H9 (cell line): ENCODE results near the gene CCDC102B. TPM values are rescaled to one million over a fixed set of nuclear protein-coding genes. Genes with fewer than 3 reads are reported as not detected.

Source experiments
- DNase-seq: peaks from one replicate; pipeline ENCODE4 v3.0.0-alpha.2; 2017
- H2AFZ ChIP-seq: one replicate; pipeline ENCODE4 v1.6.1; 2013; ENCODE audit warnings: mild to moderate bottlenecking, low read length, control low read depth, moderate library complexity
- H2AK5ac ChIP-seq: 2 replicates; pipeline ENCODE4 v1.6.1; 2013; ENCODE audit warnings: low read length, control low read depth, mixed read lengths; ENCODE audit not compliant: insufficient read length
- H2BK120ac ChIP-seq: one replicate; pipeline ENCODE4 v1.6.1; 2013; ENCODE audit warnings: low read depth, mild to moderate bottlenecking, low read length, control low read depth, inconsistent platforms; ENCODE audit not compliant: poor library complexity, severe bottlenecking
- H2BK12ac ChIP-seq: 2 replicates; pipeline ENCODE4 v1.6.1; 2013; ENCODE audit warnings: low read length, control low read depth, mixed read lengths, low read depth; ENCODE audit not compliant: insufficient read length
- H2BK15ac ChIP-seq: 2 replicates; pipeline ENCODE4 v1.6.1; 2013; ENCODE audit warnings: low read depth, low read length, control low read depth
- H2BK20ac ChIP-seq: one replicate; pipeline ENCODE4 v1.6.1; 2013; ENCODE audit warnings: low read depth, mild to moderate bottlenecking, low read length, control low read depth, inconsistent platforms; ENCODE audit not compliant: poor library complexity, severe bottlenecking
- H2BK5ac ChIP-seq: 2 replicates; pipeline ENCODE4 v1.6.1; 2013; ENCODE audit warnings: low read length, control low read depth, mixed read lengths; ENCODE audit not compliant: insufficient read length
- H3K14ac ChIP-seq: 2 replicates; pipeline ENCODE4 v1.6.1; 2013; ENCODE audit warnings: low read length, control low read depth; ENCODE audit not compliant: insufficient read depth
- H3K18ac ChIP-seq: 2 replicates; pipeline ENCODE4 v1.6.1; 2013; ENCODE audit warnings: low read depth, mild to moderate bottlenecking, mixed read lengths, low read length, control low read depth; ENCODE audit not compliant: insufficient read length
- H3K23ac ChIP-seq: 2 replicates; pipeline ENCODE4 v1.6.1; 2013; ENCODE audit warnings: low read length, control low read depth, mixed read lengths, low read depth; ENCODE audit not compliant: insufficient read length
- H3K23me2 ChIP-seq: 2 replicates; pipeline ENCODE4 v1.6.1; 2013; ENCODE audit warnings: low read depth, mild to moderate bottlenecking, mixed read lengths, low read length, control low read depth; ENCODE audit not compliant: insufficient read length, poor library complexity, severe bottlenecking
- H3K27ac ChIP-seq: 2 replicates; pipeline ENCODE4 v1.5.1; 2013; ENCODE audit warnings: low read length, control low read depth, mixed read lengths, low read depth; ENCODE audit not compliant: insufficient read length
- H3K27me3 ChIP-seq: 2 replicates; pipeline ENCODE4 v1.6.1; 2013; ENCODE audit warnings: low read length, control low read depth, inconsistent platforms; ENCODE audit not compliant: insufficient read depth
- H3K4ac ChIP-seq: 2 replicates; pipeline ENCODE4 v1.6.1; 2013; ENCODE audit warnings: low read depth, mild to moderate bottlenecking, control low read depth, inconsistent platforms, low read length, moderate library complexity
- H3K4me1 ChIP-seq: 2 replicates; pipeline ENCODE4 v1.6.1; 2013; ENCODE audit warnings: low read length, control low read depth, inconsistent platforms; ENCODE audit not compliant: insufficient read depth
- H3K4me2 ChIP-seq: 2 replicates; pipeline ENCODE4 v1.6.1; 2013; ENCODE audit warnings: low read length, control low read depth, mixed read lengths; ENCODE audit not compliant: insufficient read length, insufficient read depth
- H3K56ac ChIP-seq: 2 replicates; pipeline ENCODE4 v1.6.1; 2013; ENCODE audit warnings: low read depth, mild to moderate bottlenecking, mixed read lengths, low read length, control low read depth; ENCODE audit not compliant: insufficient read length
- H3K79me1 ChIP-seq: 2 replicates; pipeline ENCODE4 v1.6.1; 2013; ENCODE audit warnings: low read depth, mild to moderate bottlenecking, moderate library complexity, low read length, control low read depth, inconsistent platforms; ENCODE audit not compliant: insufficient read depth, poor library complexity, severe bottlenecking
- H3K79me2 ChIP-seq: 2 replicates; pipeline ENCODE4 v1.6.1; 2013; ENCODE audit warnings: low read length, control low read depth, inconsistent platforms; ENCODE audit not compliant: insufficient read depth
- H3K9ac ChIP-seq: 2 replicates; pipeline ENCODE4 v1.6.1; 2013; ENCODE audit warnings: low read length, control low read depth, mixed read lengths; ENCODE audit not compliant: insufficient read length; ENCODE audit errors: extremely low read depth
- H3K9me3 ChIP-seq: one replicate; pipeline ENCODE4 v1.6.1; 2013; ENCODE audit warnings: low read depth, low read length, inconsistent platforms; ENCODE audit not compliant: control insufficient read depth
- H3T11ph ChIP-seq: one replicate; pipeline ENCODE4 v1.6.1; 2013; ENCODE audit warnings: mild to moderate bottlenecking, low read length, control low read depth, inconsistent platforms
- H4K20me1 ChIP-seq: one replicate; pipeline ENCODE4 v1.6.1; 2013; ENCODE audit not compliant: control insufficient read depth, insufficient read length, insufficient read depth
- H4K5ac ChIP-seq: 2 replicates; pipeline ENCODE4 v1.6.1; 2013; ENCODE audit warnings: low read depth, mild to moderate bottlenecking, mixed read lengths, low read length, control low read depth; ENCODE audit not compliant: insufficient read length
- H4K8ac ChIP-seq: replicated peaks from 2 replicates; pipeline ENCODE4 v1.6.1; 2013; ENCODE audit warnings: low read length, control low read depth, mixed read lengths, low read depth; ENCODE audit not compliant: insufficient read length
- H4K91ac ChIP-seq: 2 replicates; pipeline ENCODE4 v1.6.1; 2013; ENCODE audit warnings: low read depth, mild to moderate bottlenecking, moderate library complexity, mixed read lengths, low read length, control low read depth; ENCODE audit not compliant: insufficient read length
- H3K27ac Mint-ChIP-seq, 3 experiments: 2 replicates in 2 of 3; 3 replicates in 1 of 3; pipeline ENCODE4 v1.8.0; 2020 to 2021; ENCODE audit warnings: mixed read lengths in 3 of 3, mild to moderate bottlenecking in 1 of 3, moderate library complexity in 1 of 3
- H3K27me3 Mint-ChIP-seq: 2 replicates; pipeline ENCODE4 v1.8.0; 2021; ENCODE audit warnings: low read depth, mild to moderate bottlenecking, moderate library complexity, mixed read lengths
- H3K36me3 Mint-ChIP-seq, 3 experiments: 2 replicates in 2 of 3; 3 replicates in 1 of 3; pipeline ENCODE4 v1.8.0; 2020 to 2021; ENCODE audit warnings: low read depth in 3 of 3, mixed read lengths in 3 of 3; ENCODE audit not compliant: insufficient read depth in 1 of 3
- H3K4me1 Mint-ChIP-seq, 2 experiments: 2 replicates each; pipeline ENCODE4 v1.8.0; 2020; ENCODE audit warnings: mixed read lengths in 2 of 2
- H3K4me3 Mint-ChIP-seq, 2 experiments: 2 replicates in 1 of 2; 3 replicates in 1 of 2; pipeline ENCODE4 v1.8.0; 2020 to 2021; ENCODE audit warnings: mild to moderate bottlenecking in 2 of 2, mixed read lengths in 2 of 2, moderate library complexity in 1 of 2
- H3K9me3 Mint-ChIP-seq, 2 experiments: 2 replicates in 1 of 2; 3 replicates in 1 of 2; pipeline ENCODE4 v1.8.0; 2020; ENCODE audit warnings: mild to moderate bottlenecking in 2 of 2, mixed read lengths in 2 of 2, moderate library complexity in 1 of 2
- CTCF ChIP-seq: fragments of 200-600 bp; sonication (generic); conservative IDR thresholded peaks from 3 replicates; pipeline ENCODE4 v1.8.0; 2021; ENCODE audit warnings: antibody characterized with exemption, mild to moderate bottlenecking
- total RNA-seq: library from RNA; stranded (reverse); gene quantifications from 2 replicates; pipeline ENCODE4 v1.2.1, GENCODE V29; 2021

Gene CCDC102B
- total RNA-seq, 1 experiment from 2014 or later, result 1.2 TPM

GRCh38 chr18:68855491-68855890 lies 57.6 kb downstream of the CCDC102B start:
- no peak overlapping the region for H3K27ac Mint-ChIP-seq
- DNase-seq, result no peak
- no peaks in the 10 kb centered on the region for H3K4me1 ChIP-seq

More at GRCh38 chr18:68855491-68855890, 57.6 kb downstream of the CCDC102B start:
- Mint-ChIP-seq H3K4me3 (no peak overlapping the region), H3K27me3 (no peaks in the 10 kb centered on the region), H3K36me3 (no peaks in the 10 kb centered on the region), H3K9me3 (no peaks in the 10 kb centered on the region), H3K4me1 (no peaks in the 10 kb centered on the region)
- no peaks in the 10 kb centered on the region for H3K27me3 ChIP-seq
- H3K4ac ChIP-seq, result no peak overlapping the region
- no peak for TF ChIP-seq CTCF
- H3K9me3 ChIP-seq, result no peaks in the 10 kb centered on the region
- no peaks in the 10 kb centered on the region for H3K79me1 ChIP-seq
- H2AFZ ChIP-seq, result no peak overlapping the region
- no peak overlapping the region for H3K27ac ChIP-seq
- no peak overlapping the region for H4K5ac ChIP-seq
- H2BK12ac ChIP-seq, result no peak overlapping the region
- no peak overlapping the region for H2BK20ac ChIP-seq
- H3K56ac ChIP-seq, result no peak overlapping the region
- H3K14ac ChIP-seq, result no peak overlapping the region
- H3K18ac ChIP-seq, result no peak overlapping the region
- H2BK5ac ChIP-seq, result no peak overlapping the region
- H3K79me2 ChIP-seq, result no peaks in the 10 kb centered on the region
- no peak overlapping the region for H2BK15ac ChIP-seq
- H3K9ac ChIP-seq, result no peak overlapping the region
- H2AK5ac ChIP-seq, result no peak overlapping the region
- no peak overlapping the region for H3K4me2 ChIP-seq
- no peak overlapping the region for H3T11ph ChIP-seq
- no peaks in the 10 kb centered on the region for H3K23me2 ChIP-seq
- H3K23ac ChIP-seq, result no peak overlapping the region
- H4K8ac ChIP-seq, result no peak overlapping the region
- no peak overlapping the region for H4K91ac ChIP-seq
- H2BK120ac ChIP-seq, result no peak overlapping the region
- H4K20me1 ChIP-seq, result no peaks in the 10 kb centered on the region
